IPS-15b (cell line): Measurements from ENCODE around the gene SH3GLB1.

Experiments used
- H3K27me3 ChIP-seq: one replicate; pipeline ENCODE4 v1.6.1; 2013; ENCODE audit warnings: low read length; ENCODE audit not compliant: control insufficient read depth, insufficient read depth
- H3K36me3 ChIP-seq: one replicate; pipeline ENCODE4 v1.6.1; 2013; ENCODE audit warnings: low read length; ENCODE audit not compliant: control insufficient read depth, insufficient read depth
- H3K4me1 ChIP-seq: one replicate; pipeline ENCODE4 v1.6.1; 2013; ENCODE audit warnings: mild to moderate bottlenecking, low read length; ENCODE audit not compliant: control insufficient read depth, insufficient read depth
- H3K4me3 ChIP-seq: one replicate; pipeline ENCODE4 v1.5.1; 2013; ENCODE audit warnings: low read depth, low read length
- H3K9ac ChIP-seq: one replicate; pipeline ENCODE4 v1.6.1; 2013; ENCODE audit warnings: low read depth, mild to moderate bottlenecking, low read length
- H3K9me3 ChIP-seq: one replicate; pipeline ENCODE4 v1.6.1; 2013; ENCODE audit warnings: mild to moderate bottlenecking, low read length; ENCODE audit not compliant: control insufficient read depth, insufficient read depth

SH3GLB1 gene

GRCh38 chr1:86741947-86742572 lies 37.7 kb downstream of the SH3GLB1 start:
- no peaks in the 10 kb centered on the region for H3K27me3 ChIP-seq
- no peaks in the 10 kb centered on the region for H3K9me3 ChIP-seq
- no peaks in the 10 kb centered on the region for H3K4me1 ChIP-seq
- H3K36me3 ChIP-seq = no peaks in the 10 kb centered on the region
- no peak overlapping the region for H3K9ac ChIP-seq
- no peak overlapping the region for H3K4me3 ChIP-seq

GRCh38 chr1:86747304-86747703 lies 42.9 kb downstream of the SH3GLB1 start:
- Histone ChIP-seq H3K4me3 (no peak overlapping the region), H3K36me3 (no peaks in the 10 kb centered on the region)

GRCh38 chr1:86748622-86749373 lies 44.4 kb downstream of the SH3GLB1 start:
- H3K36me3 ChIP-seq = no peaks in the 10 kb centered on the region
- H3K4me3 ChIP-seq = no peak overlapping the region
- H3K9me3 ChIP-seq = no peaks in the 10 kb centered on the region
- H3K9ac ChIP-seq = no peak overlapping the region
- no peaks in the 10 kb centered on the region for H3K4me1 ChIP-seq
- H3K27me3 ChIP-seq = no peaks in the 10 kb centered on the region

More at GRCh38 chr1:86747304-86747703, 42.9 kb downstream of the SH3GLB1 start:
- no peak overlapping the region for H3K9ac ChIP-seq
- H3K4me1 ChIP-seq = no peaks in the 10 kb centered on the region
- H3K27me3 ChIP-seq = no peaks in the 10 kb centered on the region
- no peaks in the 10 kb centered on the region for H3K9me3 ChIP-seq

- Histone ChIP-seq H3K4me3 (no peak overlapping the region), H3K9me3 (no peaks in the 10 kb centered on the region), H3K36me3 (no peaks in the 10 kb centered on the region), H3K27me3 (no peaks in the 10 kb centered on the region), H3K9ac (no peak overlapping the region), H3K4me1 (peaks cover 3% of the 10 kb centered on the region)
Observed at GRCh38 chr1:86750076-86750475, 45.7 kb downstream of the SH3GLB1 start.

- H3K9me3 ChIP-seq = no peaks in the 10 kb centered on the region
- H3K9ac ChIP-seq = no peak overlapping the region
- no peak overlapping the region for H3K4me3 ChIP-seq
- no peaks in the 10 kb centered on the region for H3K27me3 ChIP-seq
- H3K4me1 ChIP-seq = peaks cover 4% of the 10 kb centered on the region
- no peaks in the 10 kb centered on the region for H3K36me3 ChIP-seq
Observed at GRCh38 chr1:86750530-86750929, 46.2 kb downstream of the SH3GLB1 start.

GRCh38 chr1:86751923-86752322 lies 47.5 kb downstream of the SH3GLB1 start:
- Histone ChIP-seq H3K36me3 (no peaks in the 10 kb centered on the region), H3K4me1 (peaks cover 6% of the 10 kb centered on the region), H3K4me3 (no peak overlapping the region), H3K27me3 (no peaks in the 10 kb centered on the region), H3K9me3 (no peaks in the 10 kb centered on the region), H3K9ac (no peak overlapping the region)

GRCh38 chr1:86753700-86754099 lies 49.3 kb downstream of the SH3GLB1 start:
- Histone ChIP-seq H3K9ac (no peak overlapping the region), H3K9me3 (no peaks in the 10 kb centered on the region), H3K27me3 (no peaks in the 10 kb centered on the region), H3K36me3 (no peaks in the 10 kb centered on the region), H3K4me1 (peaks cover 6% of the 10 kb centered on the region), H3K4me3 (no peak overlapping the region)

- no peaks in the 10 kb centered on the region for H3K36me3 ChIP-seq
- peaks cover 6% of the 10 kb centered on the region for H3K4me1 ChIP-seq
- H3K9ac ChIP-seq = no peak overlapping the region
- no peak overlapping the region for H3K4me3 ChIP-seq
- H3K27me3 ChIP-seq = no peaks in the 10 kb centered on the region
- no peaks in the 10 kb centered on the region for H3K9me3 ChIP-seq
Observed at GRCh38 chr1:86754265-86754974, 50.0 kb downstream of the SH3GLB1 start.

GRCh38 chr1:86756062-86756406 lies 51.7 kb downstream of the SH3GLB1 start:
- Histone ChIP-seq H3K4me1 (peaks cover 6% of the 10 kb centered on the region), H3K9ac (no peak overlapping the region), H3K27me3 (no peaks in the 10 kb centered on the region), H3K4me3 (no peak overlapping the region), H3K36me3 (no peaks in the 10 kb centered on the region), H3K9me3 (no peaks in the 10 kb centered on the region)

- peaks cover 6% of the 10 kb centered on the region for H3K4me1 ChIP-seq
- no peaks in the 10 kb centered on the region for H3K36me3 ChIP-seq
- H3K9me3 ChIP-seq = no peaks in the 10 kb centered on the region
- no peak overlapping the region for H3K9ac ChIP-seq
- no peak overlapping the region for H3K4me3 ChIP-seq
- no peaks in the 10 kb centered on the region for H3K27me3 ChIP-seq
Observed at GRCh38 chr1:86757272-86757984, 53.1 kb downstream of the SH3GLB1 start.

- Histone ChIP-seq H3K4me1 (peaks cover 6% of the 10 kb centered on the region), H3K27me3 (no peaks in the 10 kb centered on the region), H3K9me3 (no peaks in the 10 kb centered on the region), H3K4me3 (no peak overlapping the region), H3K36me3 (no peaks in the 10 kb centered on the region), H3K9ac (no peak overlapping the region)
Observed at GRCh38 chr1:86758570-86758969, 54.2 kb downstream of the SH3GLB1 start.
